CD1c-positive myeloid dendritic cell (primary cell): ENCODE measurements around the gene NRN1.
"Not testable (repeated sequence)": the region's sequence is repeated elsewhere in the genome, so short reads cannot be mapped to it uniquely, and the experiment has no call there.

ENCODE experiments used
- DNase-seq: peaks from one replicate; pipeline ENCODE4 v3.0.0-alpha.2; 2016; ENCODE audit errors: extremely low spot score

NRN1 gene, protein sequence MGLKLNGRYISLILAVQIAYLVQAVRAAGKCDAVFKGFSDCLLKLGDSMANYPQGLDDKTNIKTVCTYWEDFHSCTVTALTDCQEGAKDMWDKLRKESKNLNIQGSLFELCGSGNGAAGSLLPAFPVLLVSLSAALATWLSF

DNA sequence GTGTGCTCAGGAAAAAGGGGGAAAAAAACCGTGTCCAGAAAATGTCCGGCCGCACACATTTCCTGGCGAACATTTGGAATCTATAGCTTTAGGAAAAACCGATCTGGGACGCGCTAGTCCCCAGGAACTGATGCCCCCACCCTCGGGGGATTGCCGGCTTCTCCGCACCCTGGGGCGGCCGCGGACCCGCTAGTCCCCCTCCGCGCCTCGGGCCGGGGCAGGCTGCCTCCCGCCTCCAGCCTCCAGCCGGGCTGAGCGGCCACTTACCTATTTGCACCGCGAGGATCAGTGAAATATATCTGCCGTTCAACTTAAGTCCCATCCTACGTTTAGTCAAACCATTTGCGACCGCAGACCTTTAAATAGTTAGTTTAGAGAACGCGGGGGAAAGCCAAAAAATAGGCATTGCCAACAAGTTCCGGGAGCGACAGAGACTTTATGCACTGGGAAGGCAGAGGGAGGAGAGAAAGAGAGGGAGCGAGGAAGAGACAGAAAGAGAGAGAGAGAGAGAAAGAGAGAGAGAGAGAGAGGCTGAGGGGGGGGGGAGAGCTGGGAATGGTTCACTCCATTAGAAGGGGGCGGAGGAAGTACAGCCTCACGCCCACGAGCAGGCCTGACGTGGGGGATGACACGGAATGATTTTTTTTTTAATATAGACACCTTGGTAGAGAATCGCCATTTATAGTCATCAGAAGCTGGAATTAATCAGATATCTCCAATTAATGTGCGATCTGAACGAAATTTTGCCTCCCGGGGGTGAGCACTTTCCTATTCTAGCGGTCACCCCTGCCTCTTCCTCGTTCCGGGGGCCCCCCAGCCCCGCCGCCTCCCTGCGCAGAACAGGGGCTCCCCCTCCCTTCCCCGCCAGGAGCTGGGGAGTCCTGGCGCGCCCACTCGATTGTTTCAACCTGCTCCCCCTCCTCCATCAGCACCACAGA, at the start of gene NRN1:
Gene NRN1, minus strand, starts transcription at position 498 of the 938 bp plus-strand sequence. Its CDS starts 176 bp downstream, at position 322.
- no peak for DNase-seq

DNA sequence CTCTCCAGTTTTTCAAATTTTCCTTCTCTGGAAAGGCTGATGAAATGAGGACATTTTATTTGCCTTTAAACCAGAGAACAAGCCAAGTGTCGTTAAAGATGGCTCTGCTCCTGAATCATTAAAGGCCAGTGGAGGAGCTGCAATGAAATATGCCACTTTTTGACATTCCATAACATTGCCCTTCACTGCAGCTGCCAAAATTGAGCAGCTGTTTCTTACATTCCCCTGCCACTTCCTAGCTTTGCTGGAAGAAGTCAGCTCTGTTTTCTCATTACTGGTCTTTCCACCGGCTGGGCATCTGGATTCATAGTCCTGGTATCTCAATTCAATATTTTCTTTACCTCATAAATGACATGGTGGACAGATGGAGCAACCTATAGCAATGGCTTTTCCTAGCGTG, 45.5 kb upstream of the NRN1 start:
- DNase-seq, result no peak

- no peak for DNase-seq
Observed at GRCh38 chr6:6046716-6047115, 40.0 kb upstream of the NRN1 start.

DNA sequence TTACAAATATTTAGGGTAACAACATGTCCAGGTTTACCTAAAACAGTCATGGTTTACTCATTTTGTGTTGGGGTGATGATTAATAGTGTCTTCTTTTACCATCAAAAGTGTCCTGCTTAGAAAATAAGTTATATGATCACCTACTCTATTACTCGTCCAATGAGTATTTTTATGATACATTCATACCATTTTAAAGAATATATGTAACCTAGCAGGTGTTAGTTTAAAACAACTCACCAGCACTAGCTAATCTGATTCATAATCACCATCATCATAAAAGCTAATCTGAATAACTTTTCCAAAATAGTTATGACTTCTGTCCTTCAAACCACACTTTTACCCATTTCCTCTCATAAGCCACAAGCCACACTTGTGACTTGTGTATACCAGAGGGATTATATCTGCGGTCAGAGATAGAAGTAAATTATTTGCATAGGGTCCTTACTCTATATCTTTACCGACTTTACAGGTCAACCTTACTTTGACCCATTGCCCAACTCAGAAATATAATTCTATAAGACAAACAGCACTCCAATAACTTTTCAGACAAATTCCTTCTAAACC, 33.3 kb upstream of the NRN1 start:
- no peak for DNase-seq

DNA sequence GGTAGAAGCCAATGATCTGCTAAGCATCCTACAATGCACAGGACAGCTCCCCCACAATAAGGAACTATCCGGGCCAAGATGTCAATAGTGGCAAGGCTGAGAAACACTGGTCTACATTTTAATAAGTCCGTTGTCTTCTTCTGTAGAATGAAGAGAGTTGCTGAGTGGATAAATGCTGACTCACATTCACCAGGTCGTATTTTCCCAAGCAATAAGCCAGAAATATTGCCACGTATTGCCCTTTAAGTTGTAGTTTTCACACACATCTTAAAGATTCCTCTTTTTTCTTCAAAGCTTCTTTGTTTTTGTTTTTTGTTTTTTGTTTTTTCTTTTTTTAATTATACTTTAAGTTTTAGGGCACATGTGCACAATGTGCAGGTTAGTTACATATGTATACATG, 30.5 kb upstream of the NRN1 start:
- no peak for DNase-seq

- DNase-seq, result no peak
Observed at GRCh38 chr6:6033858-6034257, 27.1 kb upstream of the NRN1 start.

DNA sequence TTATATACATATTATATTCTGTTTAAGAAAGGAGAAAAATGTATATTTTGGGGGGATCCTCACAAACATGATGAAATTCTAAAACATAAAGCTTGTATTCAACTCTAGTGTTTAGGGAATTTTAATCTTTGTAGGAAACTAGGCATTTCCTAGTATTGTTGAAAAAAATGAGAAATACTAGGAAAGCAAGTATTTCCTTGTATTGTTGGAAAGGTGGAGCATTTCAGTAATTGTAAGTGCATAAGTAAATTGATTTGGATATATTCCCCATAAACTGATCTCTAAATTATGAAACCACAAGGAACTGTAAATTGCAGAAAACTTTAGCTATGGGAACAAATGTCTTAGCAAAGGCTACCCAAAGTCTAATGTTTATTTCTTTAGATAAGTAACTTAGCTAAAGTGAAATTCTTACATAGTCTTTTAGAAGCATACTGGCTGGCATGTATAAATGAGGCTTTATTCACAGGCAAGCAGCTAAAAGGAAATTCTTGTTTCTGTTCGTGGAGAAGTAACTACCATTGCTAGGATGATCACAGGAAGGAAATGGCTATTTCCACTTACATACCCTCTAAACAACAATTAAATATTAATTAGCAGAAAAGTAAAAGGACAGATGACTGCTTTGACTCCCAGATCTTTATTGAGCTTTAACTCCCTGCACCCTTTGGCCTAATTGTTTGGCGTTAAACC, 19.9 kb upstream of the NRN1 start:
- DNase-seq, result no peak

- DNase-seq, result no peak
Observed at GRCh38 chr6:6025736-6026135, 19.0 kb upstream of the NRN1 start.

- DNase-seq, result no peak
Observed at GRCh38 chr6:6024220-6024619, 17.5 kb upstream of the NRN1 start.

GRCh38 chr6:6022841-6023240, 16.1 kb upstream of the NRN1 start:
- not testable (repeated sequence) for DNase-seq

DNA sequence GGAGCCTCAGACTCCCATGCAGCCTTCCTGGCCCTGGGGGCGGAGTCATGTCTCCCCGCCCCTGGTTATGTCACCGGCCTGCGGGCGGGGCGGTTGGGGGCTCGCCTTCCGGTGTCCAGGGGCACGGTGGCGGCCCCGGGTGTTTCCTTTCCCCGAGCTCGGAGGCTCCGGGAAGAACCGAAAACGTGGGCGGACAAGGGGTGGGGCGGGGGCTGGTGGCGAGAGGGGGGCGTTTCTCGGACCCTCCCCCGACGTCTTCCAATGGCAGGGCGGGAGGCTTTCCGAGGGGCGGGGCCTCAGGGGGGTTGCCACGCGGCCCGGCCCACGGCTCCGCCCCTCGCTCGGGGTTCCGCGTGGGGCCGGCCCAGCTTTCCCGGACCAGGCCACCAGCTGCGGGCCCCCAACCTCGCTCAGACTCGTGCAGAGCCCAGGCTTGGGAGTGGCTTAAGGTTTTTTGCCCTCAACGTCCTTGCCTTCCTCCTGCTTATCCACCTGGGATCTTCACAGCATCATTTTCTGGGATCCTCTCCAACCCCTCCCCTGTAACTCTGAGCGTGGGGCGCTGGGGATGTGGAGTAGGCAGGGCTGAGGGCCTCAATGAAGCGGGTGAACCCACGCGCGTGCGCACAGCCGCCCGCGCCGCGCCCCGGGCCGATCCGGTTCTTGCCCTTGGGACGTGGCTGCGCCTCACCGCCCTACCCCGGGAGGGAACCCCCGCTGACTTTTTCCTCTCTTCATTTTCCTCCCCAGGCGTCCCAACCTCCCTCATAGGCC, 2.1 kb upstream of the NRN1 start:
- DNase-seq, result peak; percentile 60

GRCh38 chr6:6008089-6008647, 1.4 kb upstream of the NRN1 start:
- no peak for DNase-seq

DNA sequence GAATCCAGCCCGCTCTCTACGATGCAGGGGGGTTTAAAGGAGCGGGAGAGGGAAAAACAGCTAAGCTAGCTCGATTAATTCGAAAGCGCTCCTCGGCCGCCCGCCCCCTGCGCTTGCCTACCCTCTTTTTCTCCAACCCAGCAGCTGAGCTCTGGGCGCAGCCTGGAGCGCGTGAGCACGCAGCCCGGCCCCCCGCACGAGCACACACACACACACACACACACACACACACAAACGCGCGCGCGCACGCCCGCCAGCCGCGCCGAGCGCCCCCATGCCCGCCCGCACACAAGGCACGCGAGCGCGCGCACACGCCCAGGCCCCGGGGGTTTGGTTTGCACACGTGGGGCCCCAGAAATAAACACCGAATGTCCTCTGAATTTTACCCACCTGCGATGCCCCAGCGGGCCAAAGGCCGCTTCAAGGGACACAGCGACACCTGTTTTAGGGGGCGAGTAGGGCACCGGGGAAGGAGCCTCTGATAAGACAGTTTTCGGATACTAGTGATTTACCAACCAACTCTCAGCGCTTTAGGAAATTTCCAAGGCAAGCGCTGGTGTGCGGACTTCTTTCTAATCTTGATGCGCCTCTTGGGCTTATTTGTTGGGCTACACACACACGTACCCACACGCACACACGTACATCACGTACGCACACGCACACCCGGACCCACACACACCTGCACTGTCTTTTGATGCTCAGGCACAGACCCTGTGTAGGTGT, 802 bp upstream of the NRN1 start:
- no peak for DNase-seq

DNA sequence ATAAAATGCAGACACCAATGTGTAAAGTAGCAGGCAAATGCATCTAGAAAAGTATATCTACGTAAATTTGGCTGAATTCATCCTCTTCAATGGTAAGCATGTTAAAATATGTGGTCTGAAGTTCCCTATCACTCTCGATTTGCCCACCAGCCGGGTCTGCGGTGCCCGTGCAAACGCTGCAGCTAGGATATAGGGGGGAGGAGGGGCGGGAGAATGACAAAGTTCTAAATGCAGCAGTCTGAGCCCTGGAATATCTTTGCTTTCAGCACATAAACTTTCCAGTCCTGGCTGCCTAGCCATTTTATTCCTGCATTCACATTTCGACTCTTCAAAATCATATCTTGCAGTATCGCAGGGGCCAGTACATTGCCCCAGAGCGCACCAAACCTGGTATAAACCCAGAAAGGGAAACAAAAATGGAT, 708 bp downstream of the NRN1 start:
- DNase-seq, result no peak

DNA sequence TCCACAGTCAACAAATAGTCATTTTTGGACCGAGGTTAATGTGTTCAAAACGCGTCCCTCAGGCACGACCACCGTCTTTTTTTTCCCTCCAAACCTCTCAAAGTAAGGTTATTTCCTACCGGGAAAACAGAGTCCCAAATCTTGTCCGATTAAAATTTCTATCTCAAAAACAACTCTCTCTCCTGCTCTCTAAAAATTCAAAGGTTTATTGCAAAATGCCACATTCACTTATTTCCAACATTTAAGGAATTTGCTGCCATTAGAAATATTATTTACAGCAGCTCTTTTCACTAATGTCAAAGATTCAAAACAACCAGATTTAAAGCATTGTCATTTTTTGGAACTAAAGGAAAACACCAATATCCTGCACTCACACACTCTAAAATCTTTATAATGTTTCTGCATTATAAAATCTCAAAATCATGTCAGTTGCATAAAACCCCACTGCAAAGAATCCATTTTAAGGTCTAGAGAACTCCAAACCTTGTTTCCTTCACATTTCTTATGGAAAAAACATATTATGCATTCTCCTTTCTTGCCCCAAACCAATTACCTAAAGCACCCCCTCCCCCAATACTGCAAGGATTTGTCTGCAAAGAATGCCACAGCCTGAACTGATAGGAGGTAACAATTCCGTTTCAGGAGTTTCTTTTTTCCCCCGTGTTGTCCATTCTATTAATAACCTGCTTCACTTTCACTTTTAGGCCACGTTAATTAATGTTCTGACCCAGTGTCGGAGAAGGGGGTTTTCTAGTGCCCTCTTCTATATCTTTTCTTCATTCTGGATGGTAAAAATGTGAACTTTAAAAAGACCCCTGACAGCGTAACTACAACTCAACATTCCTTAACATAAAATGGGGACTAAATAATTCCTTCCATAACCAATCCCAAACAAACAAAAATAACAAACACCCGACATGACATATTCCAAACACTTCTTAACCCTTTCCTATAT, 1.4 kb downstream of the NRN1 start:
- no peak for DNase-seq

DNA sequence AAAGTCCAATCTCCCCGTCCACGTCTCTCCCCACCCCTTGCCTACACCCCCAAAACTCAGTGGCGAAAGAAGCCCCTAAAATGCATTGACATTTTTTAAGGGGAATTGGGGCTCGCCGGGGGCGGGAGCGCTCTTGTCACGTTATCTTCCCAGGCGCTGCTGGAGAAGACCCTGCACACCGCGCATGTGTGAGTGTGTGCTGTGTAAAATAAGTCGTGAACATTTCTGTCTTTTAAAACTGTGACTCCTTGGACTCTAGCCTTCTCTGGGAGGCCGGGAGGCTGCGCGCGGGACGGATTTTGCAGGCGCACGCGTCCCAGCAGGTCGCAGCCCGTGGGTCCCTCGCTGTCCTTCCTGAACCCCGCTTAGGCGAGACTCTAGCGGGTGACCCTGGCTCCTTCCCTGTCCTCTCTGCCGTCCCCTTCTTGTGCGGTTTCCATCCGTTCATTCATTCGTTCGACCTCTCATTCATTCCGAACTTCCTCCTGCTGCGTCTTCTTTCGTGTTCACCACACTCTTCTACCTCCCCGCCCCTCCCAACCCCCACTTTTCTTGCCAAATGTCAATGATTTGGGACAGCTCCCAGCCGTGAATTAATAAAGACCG, 2.2 kb downstream of the NRN1 start:
- no peak for DNase-seq

DNA sequence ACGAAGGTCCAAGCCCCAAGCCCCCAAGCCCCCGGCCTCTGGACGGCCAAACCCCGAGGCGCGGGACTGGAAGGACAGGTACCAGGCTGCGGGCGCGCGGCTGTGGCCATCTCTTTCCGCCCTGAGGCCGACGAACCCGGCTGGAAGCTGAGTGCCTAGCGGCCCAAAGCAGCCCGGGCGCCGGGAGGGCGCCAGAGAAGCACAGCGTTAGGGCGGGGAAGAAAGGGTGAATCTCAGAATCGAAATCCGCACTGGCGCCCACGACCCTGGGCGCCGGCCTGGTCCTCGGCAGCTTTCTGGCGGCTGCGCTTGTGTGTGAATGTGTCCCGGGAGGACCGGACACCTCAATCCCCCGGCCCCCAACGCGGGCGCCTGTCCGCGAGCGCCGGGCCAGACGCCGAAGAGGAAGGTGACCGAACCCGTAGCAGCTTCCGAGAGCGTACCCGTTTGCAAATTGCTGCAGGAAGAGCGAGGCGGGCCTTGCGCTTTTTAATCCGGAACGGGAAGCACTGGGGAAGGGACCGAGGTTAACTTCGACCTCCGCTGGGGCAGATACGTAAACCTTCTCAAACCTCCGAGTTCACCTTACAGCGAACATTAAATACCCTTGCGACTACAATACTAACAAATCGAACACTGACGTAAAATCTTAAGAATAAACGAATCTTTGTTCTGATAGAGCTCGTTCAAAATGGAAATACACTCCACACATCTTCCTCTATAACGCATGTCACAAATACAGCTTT, 2.9 kb downstream of the NRN1 start:
- peak; percentile 64 for DNase-seq
